HepG2 (cell line): ENCODE results near the gene NSG2. TPM values are rescaled to one million over a fixed set of nuclear protein-coding genes. Genes with fewer than 3 reads are reported as not detected.

Source experiments
- ATAC-seq: fragments of 200-7000 bp; cut with Tn5 transposase; 3 replicates; pipeline ENCODE4 v1.9.1; 2020; ENCODE audit warnings: mild to moderate bottlenecking, moderate library complexity
- BruUV-seq: library from RNA; stranded (reverse); fragments of 400-500 nt; replicated peaks from 2 replicates; lab custom pipeline; 2021; lab: Mats Ljungman, UMichigan
- CTCF ChIA-PET: fragments of 300-600 bp; formaldehyde crosslinking; extraction: SDS; loops from one replicate; lab custom pipeline; 2021; ENCODE audit warnings: low total read pairs, inconsistent platforms, low intra/inter-chr PET ratio; lab: Yijun Ruan, JAX
- POLR2A ChIA-PET: fragments of 350-600 bp; sonication (Branson Sonifier 250); formaldehyde crosslinking; loops from one replicate; lab custom pipeline; 2020; ENCODE audit warnings: antibody characterized with exemption, inconsistent platforms; lab: Yijun Ruan, JAX
- DNase-seq: peaks from one replicate; pipeline ENCODE4 v3.0.0-alpha.2; 2015; ENCODE audit warnings: low spot score
- FAIRE-seq: peaks from 3 replicates; lab custom pipeline; 2011; peaks lifted over from hg19 to GRCh38; lab: Jason Lieb, UNC
- H2AFZ ChIP-seq: one replicate; pipeline ENCODE4 v1.6.1; 2011; ENCODE audit warnings: low read length, inconsistent platforms
- H3K27ac ChIP-seq: fragments of 300-600 bp; 3 replicates; pipeline ENCODE4 v1.8.0; 2011; ENCODE audit warnings: mixed run types, mild to moderate bottlenecking, mixed read lengths, low read length, inconsistent platforms; ENCODE audit not compliant: insufficient read depth; ENCODE audit errors: extremely low read length
- H3K27me3 ChIP-seq, 2 experiments: fragments of 200-600 bp in 1 of 2; 2 replicates in 1 of 2; 3 replicates in 1 of 2; pipeline versions ENCODE4 v1.6.0 to v1.8.0; 2011; ENCODE audit warnings: low read length in 2 of 2, mild to moderate bottlenecking in 2 of 2, moderate library complexity in 2 of 2, inconsistent platforms in 1 of 2; ENCODE audit not compliant: insufficient read depth in 2 of 2, control insufficient read depth in 1 of 2
- H3K36me3 ChIP-seq, 2 experiments: fragments of 200-600 bp in 1 of 2; replicated peaks in 1 of 2; 2 replicates in 1 of 2; 3 replicates in 1 of 2; pipeline versions ENCODE4 v1.5.1 to v1.8.0; 2011; ENCODE audit warnings: low read length in 2 of 2, inconsistent platforms in 1 of 2; ENCODE audit not compliant: insufficient read depth in 2 of 2, control insufficient read depth in 1 of 2
- H3K4me1 ChIP-seq: 2 replicates; pipeline ENCODE4 v1.5.1; 2012; ENCODE audit warnings: low read length, inconsistent platforms; ENCODE audit not compliant: insufficient read depth
- H3K4me2 ChIP-seq: 2 replicates; pipeline ENCODE4 v1.6.0; 2011; ENCODE audit warnings: low read depth, low read length, inconsistent platforms
- H3K4me3 ChIP-seq, 3 experiments: fragments of 200-600 bp in 1 of 3; sonication (generic), shearing (Covaris generic) in 1 of 3; replicated peaks in 1 of 3; 2 replicates each; pipeline ENCODE4 v1.5.1; 2011 to 2016; ENCODE audit warnings: low read length in 3 of 3, inconsistent platforms in 2 of 3, low read depth in 2 of 3, mild to moderate bottlenecking in 2 of 3, control low read depth in 1 of 3, mixed read lengths in 1 of 3; ENCODE audit not compliant: insufficient read depth in 1 of 3
- H3K79me2 ChIP-seq: one replicate; pipeline ENCODE4 v1.6.1; 2011; ENCODE audit warnings: low read length, inconsistent platforms; ENCODE audit not compliant: insufficient read depth
- H3K9ac ChIP-seq: 2 replicates; pipeline ENCODE4 v1.6.0; 2011; ENCODE audit warnings: mild to moderate bottlenecking, low read depth, low read length, inconsistent platforms; ENCODE audit not compliant: insufficient read depth
- H3K9me3 ChIP-seq: 2 replicates; pipeline ENCODE4 v1.5.1; 2012; ENCODE audit warnings: mild to moderate bottlenecking, low read length
- H4K20me1 ChIP-seq: 2 replicates; pipeline ENCODE4 v1.6.0; 2011; ENCODE audit warnings: inconsistent platforms, mild to moderate bottlenecking, low read length, moderate library complexity; ENCODE audit not compliant: insufficient read depth
- FOXA1 ChIP-seq, 2 experiments: fragments of 450-650 bp in 1 of 2; sonication (generic) in 1 of 2; formaldehyde crosslinking in 1 of 2; IDR thresholded peaks; 2 replicates each; pipeline versions ENCODE4 v1.4.0 to v1.6.1; 2016 to 2020; ENCODE audit warnings: missing genetic modification reagents in 1 of 2
- HDAC2 ChIP-seq: sonication (generic); formaldehyde crosslinking; IDR thresholded peaks from 2 replicates; pipeline ENCODE4 v1.4.0; 2020; ENCODE audit warnings: missing genetic modification reagents
- IRX3 ChIP-seq: sonication (generic); formaldehyde crosslinking; IDR thresholded peaks from 2 replicates; pipeline ENCODE4 v1.8.1; 2023; ENCODE audit warnings: mild to moderate bottlenecking, low read depth, missing genetic modification reagents, borderline replicate concordance
- MXD3 ChIP-seq: IDR thresholded peaks from 2 replicates; pipeline ENCODE4 v1.6.1; 2016; ENCODE audit warnings: mild to moderate bottlenecking, missing biosample characterization, missing genetic modification reagents
- RFX1 ChIP-seq: fragments of 450-650 bp; IDR thresholded peaks from 2 replicates; pipeline ENCODE4 v1.6.1; 2017
- RORA ChIP-seq: sonication (generic); formaldehyde crosslinking; IDR thresholded peaks from 2 replicates; pipeline ENCODE4 v1.5.0; 2020; ENCODE audit warnings: mild to moderate bottlenecking, missing genetic modification reagents, moderate library complexity
- SIX4 ChIP-seq: sonication (generic); formaldehyde crosslinking; IDR thresholded peaks from 2 replicates; pipeline ENCODE4 v1.4.0; 2020; ENCODE audit warnings: missing genetic modification reagents
- ZFP91 ChIP-seq: sonication (generic); formaldehyde crosslinking; IDR thresholded peaks from 2 replicates; pipeline ENCODE4 v1.9.0; 2022; ENCODE audit warnings: missing genetic modification reagents, mild to moderate bottlenecking, borderline replicate concordance
- ZFX ChIP-seq: sonication (generic); formaldehyde crosslinking; IDR thresholded peaks from 2 replicates; pipeline ENCODE4 v1.4.0; 2020; ENCODE audit warnings: mild to moderate bottlenecking, low read depth, missing genetic modification reagents, moderate library complexity
- ZNF318 ChIP-seq: sonication (generic); formaldehyde crosslinking; IDR thresholded peaks from 2 replicates; pipeline ENCODE4 v1.4.0; 2020; ENCODE audit warnings: mild to moderate bottlenecking, missing genetic modification reagents
- ZNF331 ChIP-seq: sonication (generic); formaldehyde crosslinking; IDR thresholded peaks from 2 replicates; pipeline ENCODE4 v1.4.0; 2020; ENCODE audit warnings: missing genetic modification reagents
- ZNF629 ChIP-seq: sonication (generic); formaldehyde crosslinking; conservative IDR thresholded peaks from 2 replicates; pipeline ENCODE4 v1.5.0; 2020; ENCODE audit warnings: missing genetic modification reagents
- WGBS: methylation state at CpG from one replicate; pipeline ENCODE4 v1.1.6; 2017; ENCODE audit warnings: low lambda C conversion rate; 5-methylcytosine and 5-hydroxymethylcytosine counted together
- in situ Hi-C: cut with HindIII; loops from 2 replicates; pipeline ENCODE4 v1.10.0; 2017; ENCODE audit warnings: low pct_unique_long_range_greater_than_20kb; ENCODE audit not compliant: extremely low pct_ligation_motif_present
- intact Hi-C: fragments of 100-400 bp; cut with micrococcal nuclease; formaldehyde crosslinking; loops from one replicate; pipeline ENCODE4 v1.10.0; 2022; ENCODE audit not compliant: unreplicated experiment
- polyA plus RNA-seq, 8 experiments: library from polyadenylated mRNA; depleted of rRNA in 3 of 8; stranded (reverse) in 7 of 8; unstranded in 1 of 8; fragments of >200 nt; fragmentation: Illumina TruSeq in 4 of 8; extraction: Trizol in 4 of 8; gene quantifications; 2 replicates each; pipeline versions ENCODE4 v1.2.1 to v1.2.3, GENCODE V29; 2011 to 2016; ENCODE audit warnings: low read depth in 4 of 8, missing spikeins in 1 of 8, mixed read lengths in 1 of 8; ENCODE audit not compliant: insufficient read depth in 1 of 8
- total RNA-seq, 5 experiments: library from RNA; depleted of rRNA; stranded (reverse); fragments of >200 nt; fragmentation: Illumina TruSeq; extraction: Trizol; gene quantifications; 2 replicates each; pipeline ENCODE4 v1.2.3, GENCODE V29; 2016; ENCODE audit warnings: low read depth in 1 of 5

The NSG2 gene
- total and polyA plus RNA-seq, 2 of the 13 experiments (the other 11 are each of a cell fraction or from before 2014, with no cell fraction given): 0.21 TPM; not detected in 1

- TF ChIP-seq ZNF318 (CRISPR knock-in tag): no peak
- TF ChIP-seq ZNF331 (CRISPR knock-in tag): no peak
Observed at GRCh38 chr5:174111287-174111973, 65.9 kb downstream of the NSG2 start (continued).

- WGBS: 29% methylated on average over 7 of the region's 7 CpGs
- Histone ChIP-seq H4K20me1 (no peaks in the 10 kb centered on the region), H3K9ac (no peak overlapping the region), H3K27me3 (peaks cover 1 to 32% of the 10 kb centered on the region in 2 experiments; a peak in 3 of 5 replicates), H3K36me3 (no peaks in the 10 kb centered on the region), H3K4me3 (no peak overlapping the region), H3K79me2 (no peaks in the 10 kb centered on the region), H3K4me2 (no peak overlapping the region), H3K27ac (no peak overlapping the region), H3K9me3 (no peaks in the 10 kb centered on the region), H3K4me1 (no peaks in the 10 kb centered on the region), H2AFZ (no peak overlapping the region)
- BruUV-seq: no TSS peak
- TF ChIP-seq MXD3 (CRISPR knock-in tag): no peak
- no peak for TF ChIP-seq HDAC2 (CRISPR knock-in tag)
- TF ChIP-seq ZFX (CRISPR knock-in tag): no peak
- no peak for TF ChIP-seq SIX4 (CRISPR knock-in tag)
- TF ChIP-seq RFX1: no peak
- TF ChIP-seq ZFP91 (CRISPR knock-in tag): no peak
- TF ChIP-seq IRX3 (CRISPR knock-in tag): no peak
- TF ChIP-seq FOXA1 (IDR thresholded peaks at IDR 0.05): no peak
- no peak for TF ChIP-seq FOXA1 (CRISPR knock-in tag; IDR thresholded peaks at IDR 0.05)
- TF ChIP-seq RORA (CRISPR knock-in tag): no peak
- TF ChIP-seq ZNF629: no peak
- ATAC-seq (no peak), FAIRE-seq (no peak), DNase-seq (no peak)
- POLR2A ChIA-PET: no interaction called here
- CTCF ChIA-PET: no interaction called here
- intact Hi-C loops (no loop called here), in situ Hi-C loops (no loop called here)
Observed at GRCh38 chr5:174115226-174115625, 69.7 kb downstream of the NSG2 start.
